Measurements from ENCODE around the gene CD226.

The CD226 gene

DNA sequence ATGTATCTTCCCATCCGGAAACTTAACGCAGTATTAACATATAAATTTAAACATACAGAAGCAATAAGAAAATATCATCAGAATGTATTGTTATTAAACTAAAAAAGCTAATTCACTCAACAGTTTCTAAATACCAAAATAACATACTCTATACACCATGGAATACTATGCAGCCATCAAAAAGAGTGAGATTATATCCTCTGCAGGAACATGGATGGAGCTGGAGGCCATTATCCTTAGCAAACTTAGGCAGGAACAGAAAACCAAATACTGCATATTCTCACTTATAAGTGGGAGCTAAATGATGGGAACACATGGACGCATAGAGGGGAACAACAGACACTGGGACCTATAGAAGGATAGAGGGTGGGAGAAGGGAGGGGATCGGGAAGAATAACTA lies 127.1 kb downstream of the CD226 start:
- in situ Hi-C loops (cut with MboI; ENCODE audit: low sequenced_read_pairs), result no loop called here

DNA sequence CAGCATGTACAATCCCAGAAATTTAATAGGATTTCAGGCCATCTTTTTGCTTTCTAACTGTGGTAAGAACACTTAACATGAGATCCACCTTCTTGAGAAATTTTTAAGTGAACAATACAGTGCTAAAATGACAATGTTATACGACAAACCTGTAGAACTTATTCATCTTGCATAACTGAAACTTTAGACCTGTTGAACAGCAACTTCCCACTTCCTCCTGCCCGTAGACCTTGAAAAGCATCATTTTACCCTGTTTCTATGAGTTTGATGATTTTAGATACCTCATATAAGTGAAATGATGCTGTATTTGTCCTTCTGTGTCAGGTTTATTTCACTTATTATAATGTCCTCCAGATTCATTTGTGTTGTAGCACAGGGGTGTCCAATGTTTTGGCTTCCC lies 128.2 kb downstream of the CD226 start:
- in situ Hi-C loops (cut with MboI; ENCODE audit: low sequenced_read_pairs), result no loop called here

DNA sequence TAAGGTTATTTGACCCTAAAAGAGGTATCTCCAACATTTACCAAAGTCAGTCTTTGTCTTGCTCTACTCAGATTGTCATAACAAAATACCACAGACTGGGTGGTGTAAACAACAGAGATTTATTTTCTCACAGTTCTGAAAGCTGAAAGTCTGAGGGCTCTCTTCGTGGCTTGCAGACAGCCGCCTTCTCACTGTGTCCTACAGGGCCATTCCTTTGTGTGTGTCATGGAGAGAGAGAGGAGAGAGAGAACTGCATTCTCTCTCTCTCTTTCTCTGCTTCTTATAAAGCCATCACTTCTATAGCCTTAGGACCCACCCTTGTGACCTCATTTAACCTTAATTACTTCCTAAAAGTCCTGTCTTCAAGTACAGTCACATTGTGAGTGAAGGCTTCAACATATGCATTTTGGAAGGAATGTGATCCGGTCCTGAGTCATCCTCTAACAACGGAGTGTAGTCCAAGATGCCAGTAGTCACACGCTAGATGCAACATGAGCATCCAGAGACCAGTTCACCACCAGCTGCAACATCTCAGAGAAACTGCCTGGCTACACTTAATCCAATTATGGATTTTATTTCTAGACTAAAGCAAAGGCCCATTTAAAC lies 130.2 kb downstream of the CD226 start:
- in situ Hi-C loops (cut with MboI; ENCODE audit: low sequenced_read_pairs), result no loop called here

DNA sequence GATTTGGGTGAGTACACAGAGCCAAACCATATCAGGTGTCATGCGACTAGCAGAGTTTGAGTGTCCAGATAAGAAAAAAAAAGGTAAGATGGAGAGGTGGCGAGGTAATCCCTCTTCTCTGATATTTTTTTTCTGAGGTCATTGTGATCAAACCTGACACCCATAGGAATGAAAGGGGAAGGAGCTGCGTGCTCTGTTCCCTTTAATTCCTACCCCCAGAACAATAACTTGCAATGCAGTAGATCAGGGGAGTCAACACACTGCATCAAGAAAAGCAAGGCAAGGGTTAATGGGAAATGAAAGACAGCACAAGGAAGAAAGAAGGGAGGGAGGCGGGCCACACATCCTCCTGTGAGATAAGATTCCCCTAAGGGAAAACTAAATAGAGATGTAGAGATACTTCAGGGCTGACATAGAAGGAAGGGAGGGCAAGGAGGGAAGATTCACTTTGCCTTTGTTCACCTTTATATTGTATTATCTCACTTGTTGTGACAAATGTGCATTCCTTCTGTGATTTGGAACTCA lies 132.8 kb downstream of the CD226 start:
- in situ Hi-C loops (cut with MboI; ENCODE audit: low sequenced_read_pairs), result no loop called here

DNA sequence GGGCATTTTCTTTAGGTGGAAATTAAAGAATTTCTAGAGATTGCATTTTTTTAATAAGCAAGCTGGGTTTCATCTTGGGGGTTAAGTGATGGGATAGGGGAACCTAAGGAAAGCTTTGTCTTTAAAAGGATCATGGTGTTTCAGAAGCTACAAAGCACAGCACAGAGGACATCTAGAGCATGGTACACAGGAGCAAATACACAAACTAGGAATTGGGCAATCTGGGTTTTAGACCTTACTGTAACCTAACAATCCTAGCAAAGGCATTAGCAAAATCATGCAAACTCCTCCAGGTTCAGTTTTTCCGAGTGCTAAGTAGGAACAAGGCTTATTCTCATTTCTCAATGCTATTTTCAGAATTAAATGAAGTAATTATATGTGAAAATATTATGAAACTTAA lies 134.1 kb downstream of the CD226 start:
- in situ Hi-C loops (cut with MboI; ENCODE audit: low sequenced_read_pairs), result no loop called here

DNA sequence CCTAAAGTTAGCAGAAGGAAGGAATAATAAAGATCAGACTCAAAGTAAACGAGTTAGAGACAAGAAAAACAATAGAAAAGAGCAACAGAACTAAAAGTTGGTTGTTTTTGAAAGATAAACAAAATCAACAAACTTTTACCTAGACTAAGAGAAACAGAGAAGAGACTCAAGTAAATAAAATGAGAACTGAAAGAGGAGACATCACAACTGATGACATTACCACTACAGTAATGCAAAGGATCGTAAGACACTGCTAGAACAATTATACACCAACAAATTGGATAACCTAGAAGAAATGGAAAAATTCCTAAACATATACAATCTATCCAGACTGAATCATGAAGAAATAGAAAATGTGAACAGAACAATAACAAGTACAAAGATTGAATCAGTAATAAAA lies 139.3 kb downstream of the CD226 start:
- in situ Hi-C loops (cut with MboI; ENCODE audit: low sequenced_read_pairs), result no loop called here

DNA sequence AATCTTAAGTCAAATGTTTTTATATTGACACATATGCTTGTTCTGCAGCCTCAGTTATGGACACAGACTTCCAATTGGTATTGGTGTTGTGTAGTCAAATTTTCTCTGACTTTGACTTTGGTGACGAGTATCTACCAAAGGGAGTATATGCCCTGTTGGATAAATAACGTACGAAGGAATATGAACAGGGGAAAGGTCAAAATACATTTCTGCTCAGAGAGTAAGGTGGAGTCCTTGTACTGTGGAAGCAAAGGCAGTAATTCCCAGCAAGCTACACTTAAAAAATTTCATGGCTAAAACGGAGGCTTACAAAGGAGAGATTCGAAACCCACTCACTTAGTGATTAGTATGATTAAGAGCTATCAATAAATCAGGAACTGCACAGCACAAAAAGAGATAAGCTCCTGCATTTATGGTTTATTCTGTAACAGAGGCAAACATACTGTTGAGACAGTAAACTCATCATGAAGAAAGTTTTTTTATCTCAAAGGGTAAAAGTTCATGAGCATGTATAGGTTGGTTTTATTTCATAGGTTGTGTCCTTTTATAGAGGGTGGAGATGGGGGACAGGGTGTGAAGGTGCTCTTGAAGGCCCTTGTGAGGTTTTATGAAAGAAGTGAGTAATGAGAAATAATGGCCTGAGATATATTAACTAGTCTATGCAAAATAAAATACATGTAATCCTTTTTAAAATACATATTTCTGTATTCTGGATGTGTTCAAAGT lies 142.7 kb downstream of the CD226 start:
- in situ Hi-C loops (cut with MboI; ENCODE audit: low sequenced_read_pairs), result no loop called here

All from HL-60/S4 treated with phorbol 12-myristate 13-acetate at 8.2 ng/mL for 4 days and 3 days (cell line).